HepG2 (cell line): ENCODE measurements around the gene CCT8. TPM values are rescaled to one million over a fixed set of nuclear protein-coding genes. Genes with fewer than 3 reads are reported as not detected.

ENCODE experiments used
- BCLAF1 ChIP-seq: fragments of 450-650 bp; IDR thresholded peaks from 2 replicates; pipeline ENCODE4 v1.6.1; 2017; ENCODE audit warnings: mild to moderate bottlenecking
- DMAP1 ChIP-seq: IDR thresholded peaks from 2 replicates; pipeline ENCODE4 v1.6.1; 2016
- E2F5 ChIP-seq: sonication (generic); formaldehyde crosslinking; conservative IDR thresholded peaks from 2 replicates; pipeline ENCODE4 v1.4.0; 2020; ENCODE audit warnings: missing genetic modification reagents
- ISX ChIP-seq: sonication (generic); formaldehyde crosslinking; conservative IDR thresholded peaks from 2 replicates; pipeline ENCODE4 v1.5.0; 2020; ENCODE audit warnings: missing genetic modification reagents
- JDP2 ChIP-seq: sonication (generic); formaldehyde crosslinking; IDR thresholded peaks from 2 replicates; pipeline ENCODE4 v1.8.1; 2022; ENCODE audit warnings: missing genetic modification reagents, borderline replicate concordance
- KLF6 ChIP-seq: IDR thresholded peaks from 2 replicates; pipeline ENCODE4 v1.8.0; 2016; ENCODE audit warnings: missing biosample characterization, missing genetic modification reagents
- NBN ChIP-seq: fragments of 450-650 bp; conservative IDR thresholded peaks from 2 replicates; pipeline ENCODE4 v1.6.1; 2017
- RBFOX2 ChIP-seq: fragments of 200-400 bp; formaldehyde crosslinking; IDR thresholded peaks from 2 replicates; pipeline ENCODE4 v1.6.1; 2017; ENCODE audit warnings: low read depth, mild to moderate bottlenecking, low read length
- REL ChIP-seq: sonication (generic); formaldehyde crosslinking; conservative IDR thresholded peaks from 2 replicates; pipeline ENCODE4 v1.8.0; 2022; ENCODE audit warnings: mild to moderate bottlenecking, missing genetic modification reagents, moderate library complexity
- SMAD9 ChIP-seq: sonication (generic); formaldehyde crosslinking; IDR thresholded peaks from 2 replicates; pipeline ENCODE4 v1.5.1; 2020; ENCODE audit warnings: mild to moderate bottlenecking, missing genetic modification reagents
- TSC22D2 ChIP-seq: sonication (generic); formaldehyde crosslinking; IDR thresholded peaks from 2 replicates; pipeline ENCODE4 v1.5.1; 2020; ENCODE audit warnings: missing genetic modification reagents, mild to moderate bottlenecking, borderline replicate concordance
- YY1 ChIP-seq: IDR thresholded peaks from 2 replicates; pipeline ENCODE4 v1.6.1; 2011; ENCODE audit warnings: low read length, low read depth, moderate library complexity, mild to moderate bottlenecking; ENCODE audit not compliant: insufficient read depth, insufficient replicate concordance
- ZBTB1 ChIP-seq: sonication (generic); formaldehyde crosslinking; IDR thresholded peaks from 2 replicates; pipeline ENCODE4 v1.4.0; 2020; ENCODE audit warnings: missing genetic modification reagents, borderline replicate concordance
- ZBTB2 ChIP-seq: sonication (generic); formaldehyde crosslinking; IDR thresholded peaks from 2 replicates; pipeline ENCODE4 v1.8.0; 2022; ENCODE audit warnings: low read depth, missing genetic modification reagents
- ZFAT ChIP-seq: sonication (generic); formaldehyde crosslinking; conservative IDR thresholded peaks from 2 replicates; pipeline ENCODE4 v1.8.1; 2023; ENCODE audit warnings: missing genetic modification reagents, inconsistent platforms
- ZNF251 ChIP-seq: sonication (generic); formaldehyde crosslinking; IDR thresholded peaks from 2 replicates; pipeline ENCODE4 v1.9.0; 2021; ENCODE audit warnings: mild to moderate bottlenecking, missing genetic modification reagents
- ZNF546 ChIP-seq: sonication (generic); formaldehyde crosslinking; conservative IDR thresholded peaks from 2 replicates; pipeline ENCODE4 v1.8.1; 2023; ENCODE audit warnings: mild to moderate bottlenecking, missing genetic modification reagents
- ZNF549 ChIP-seq: sonication (generic); formaldehyde crosslinking; IDR thresholded peaks from 2 replicates; pipeline ENCODE4 v1.5.0; 2020; ENCODE audit warnings: missing genetic modification reagents
- ZNF569 ChIP-seq: sonication (generic); formaldehyde crosslinking; IDR thresholded peaks from 2 replicates; pipeline ENCODE4 v1.5.0; 2020; ENCODE audit warnings: mild to moderate bottlenecking, missing genetic modification reagents, moderate library complexity, borderline replicate concordance
- ZNF644 ChIP-seq: IDR thresholded peaks from 2 replicates; pipeline ENCODE4 v1.6.1; 2016; ENCODE audit warnings: low read depth
- ZNF749 ChIP-seq: sonication (generic); formaldehyde crosslinking; IDR thresholded peaks from 2 replicates; pipeline ENCODE4 v1.8.0; 2022; ENCODE audit warnings: mild to moderate bottlenecking, missing genetic modification reagents, moderate library complexity, borderline replicate concordance
- polyA plus RNA-seq, 8 experiments: library from polyadenylated mRNA; depleted of rRNA in 3 of 8; stranded (reverse) in 7 of 8; unstranded in 1 of 8; fragments of >200 nt; fragmentation: Illumina TruSeq in 4 of 8; extraction: Trizol in 4 of 8; gene quantifications; 2 replicates each; pipeline versions ENCODE4 v1.2.1 to v1.2.3, GENCODE V29; 2011 to 2016; ENCODE audit warnings: low read depth in 4 of 8, missing spikeins in 1 of 8, mixed read lengths in 1 of 8; ENCODE audit not compliant: insufficient read depth in 1 of 8
- total RNA-seq, 5 experiments: library from RNA; depleted of rRNA; stranded (reverse); fragments of >200 nt; fragmentation: Illumina TruSeq; extraction: Trizol; gene quantifications; 2 replicates each; pipeline ENCODE4 v1.2.3, GENCODE V29; 2016; ENCODE audit warnings: low read depth in 1 of 5
- TF ChIP-seq, protein P1 (sequence below): sonication (generic); formaldehyde crosslinking; IDR thresholded peaks from 2 replicates; pipeline ENCODE4 v1.5.1; 2020; ENCODE audit warnings: mild to moderate bottlenecking, missing genetic modification reagents, moderate library complexity

Gene CCT8
- total and polyA plus RNA-seq, 2 of the 13 experiments (the other 11 are each of a cell fraction or from before 2014, with no cell fraction given) = 127 to 325 TPM

DNA sequence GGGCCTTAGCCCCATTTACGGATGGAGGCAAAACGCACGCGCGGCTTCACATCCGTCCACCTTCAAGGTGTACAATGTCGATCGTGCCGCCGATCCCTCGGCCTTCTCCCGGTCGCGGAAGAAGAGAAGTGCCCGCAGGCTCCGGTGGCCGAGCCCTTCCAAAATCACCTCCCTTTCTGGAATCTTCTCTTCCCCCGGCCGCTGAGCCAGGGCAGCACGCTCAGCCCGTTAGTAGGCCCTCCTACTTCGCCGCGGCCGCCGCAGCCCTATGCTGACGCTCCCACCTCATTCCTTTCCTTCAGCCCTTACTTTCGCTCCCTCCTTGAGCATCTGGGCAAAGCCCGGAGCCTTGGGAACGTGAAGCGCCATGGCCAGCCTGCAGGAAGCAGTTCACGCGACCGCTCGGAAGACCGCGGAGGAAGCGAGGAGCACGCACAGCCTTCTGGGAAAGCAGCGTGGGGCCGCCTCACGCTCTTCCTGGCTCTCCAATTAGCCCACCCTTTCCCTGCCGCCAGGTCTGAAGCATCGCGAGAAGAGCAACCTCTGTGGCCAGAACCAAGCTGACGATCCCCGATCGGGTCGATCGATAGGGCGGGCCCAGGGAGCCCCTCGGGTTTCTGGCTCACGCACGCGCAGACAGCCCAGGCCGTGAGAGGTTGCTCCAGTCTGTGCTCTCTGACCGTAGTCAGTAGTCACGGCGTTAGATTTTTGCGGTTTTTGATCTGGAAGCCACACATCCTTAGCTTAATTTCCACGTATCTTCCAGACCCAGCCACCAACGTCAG is at the start of gene CCT8 (continued):
- no peak for TF ChIP-seq ZNF644 (CRISPR knock-in tag)
- TF ChIP-seq ZFAT = no peak
- TF ChIP-seq YY1 = peak; percentile 78
- no peak for TF ChIP-seq ZBTB1 (CRISPR knock-in tag)
- TF ChIP-seq RBFOX2 = peak; percentile 96
- TF ChIP-seq ZNF251 = 0 out of 2 replicates have a peak, but pooled peaks have one; percentile 63
- peak; percentile 76; the same call in 1 of the 2 replicates for TF ChIP-seq E2F5
- TF ChIP-seq ISX (CRISPR knock-in tag) = no peak
- no peak for TF ChIP-seq NBN
- TF ChIP-seq ZNF549 (CRISPR knock-in tag) = no peak
- no peak for TF ChIP-seq BCLAF1
- TF ChIP-seq JDP2 (CRISPR knock-in tag) = no peak
- TF ChIP-seq TSC22D2 (CRISPR knock-in tag) = no peak; the same call in 1 of the 2 replicates
- TF ChIP-seq ZBTB2 = no peak
- TF ChIP-seq KLF6 (CRISPR knock-in tag) = peak; percentile 88
- no peak for TF ChIP-seq ZNF546 (CRISPR knock-in tag)
- TF ChIP-seq REL = no peak
- no peak for TF ChIP-seq SMAD9 (CRISPR knock-in tag)
- TF ChIP-seq, protein P1, sequence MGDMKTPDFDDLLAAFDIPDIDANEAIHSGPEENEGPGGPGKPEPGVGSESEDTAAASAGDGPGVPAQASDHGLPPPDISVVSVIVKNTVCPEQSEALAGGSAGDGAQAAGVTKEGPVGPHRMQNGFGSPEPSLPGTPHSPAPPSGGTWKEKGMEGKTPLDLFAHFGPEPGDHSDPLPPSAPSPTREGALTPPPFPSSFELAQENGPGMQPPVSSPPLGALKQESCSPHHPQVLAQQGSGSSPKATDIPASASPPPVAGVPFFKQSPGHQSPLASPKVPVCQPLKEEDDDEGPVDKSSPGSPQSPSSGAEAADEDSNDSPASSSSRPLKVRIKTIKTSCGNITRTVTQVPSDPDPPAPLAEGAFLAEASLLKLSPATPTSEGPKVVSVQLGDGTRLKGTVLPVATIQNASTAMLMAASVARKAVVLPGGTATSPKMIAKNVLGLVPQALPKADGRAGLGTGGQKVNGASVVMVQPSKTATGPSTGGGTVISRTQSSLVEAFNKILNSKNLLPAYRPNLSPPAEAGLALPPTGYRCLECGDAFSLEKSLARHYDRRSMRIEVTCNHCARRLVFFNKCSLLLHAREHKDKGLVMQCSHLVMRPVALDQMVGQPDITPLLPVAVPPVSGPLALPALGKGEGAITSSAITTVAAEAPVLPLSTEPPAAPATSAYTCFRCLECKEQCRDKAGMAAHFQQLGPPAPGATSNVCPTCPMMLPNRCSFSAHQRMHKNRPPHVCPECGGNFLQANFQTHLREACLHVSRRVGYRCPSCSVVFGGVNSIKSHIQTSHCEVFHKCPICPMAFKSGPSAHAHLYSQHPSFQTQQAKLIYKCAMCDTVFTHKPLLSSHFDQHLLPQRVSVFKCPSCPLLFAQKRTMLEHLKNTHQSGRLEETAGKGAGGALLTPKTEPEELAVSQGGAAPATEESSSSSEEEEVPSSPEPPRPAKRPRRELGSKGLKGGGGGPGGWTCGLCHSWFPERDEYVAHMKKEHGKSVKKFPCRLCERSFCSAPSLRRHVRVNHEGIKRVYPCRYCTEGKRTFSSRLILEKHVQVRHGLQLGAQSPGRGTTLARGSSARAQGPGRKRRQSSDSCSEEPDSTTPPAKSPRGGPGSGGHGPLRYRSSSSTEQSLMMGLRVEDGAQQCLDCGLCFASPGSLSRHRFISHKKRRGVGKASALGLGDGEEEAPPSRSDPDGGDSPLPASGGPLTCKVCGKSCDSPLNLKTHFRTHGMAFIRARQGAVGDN = peak; percentile 96
- TF ChIP-seq ZNF569 = no peak
- peak; percentile 94 for TF ChIP-seq DMAP1 (CRISPR knock-in tag)
- TF ChIP-seq ZNF749 (CRISPR knock-in tag) = no peak
